Activated CD8-positive, alpha-beta memory T cell treated with anti-CD3 and anti-CD28 coated beads, Interleukin-2, amount 50 U/mL, for 24 hours (primary cell): ENCODE data around the gene ARL15.
"Not testable (repeated sequence)": the region's sequence is repeated elsewhere in the genome, so short reads cannot be mapped to it uniquely, and the experiment has no call there.

Source experiments
- DNase-seq: peaks from one replicate; pipeline ENCODE4 v3.0.0-alpha.2; 2020; ENCODE audit errors: extremely low read depth

The ARL15 gene

DNA sequence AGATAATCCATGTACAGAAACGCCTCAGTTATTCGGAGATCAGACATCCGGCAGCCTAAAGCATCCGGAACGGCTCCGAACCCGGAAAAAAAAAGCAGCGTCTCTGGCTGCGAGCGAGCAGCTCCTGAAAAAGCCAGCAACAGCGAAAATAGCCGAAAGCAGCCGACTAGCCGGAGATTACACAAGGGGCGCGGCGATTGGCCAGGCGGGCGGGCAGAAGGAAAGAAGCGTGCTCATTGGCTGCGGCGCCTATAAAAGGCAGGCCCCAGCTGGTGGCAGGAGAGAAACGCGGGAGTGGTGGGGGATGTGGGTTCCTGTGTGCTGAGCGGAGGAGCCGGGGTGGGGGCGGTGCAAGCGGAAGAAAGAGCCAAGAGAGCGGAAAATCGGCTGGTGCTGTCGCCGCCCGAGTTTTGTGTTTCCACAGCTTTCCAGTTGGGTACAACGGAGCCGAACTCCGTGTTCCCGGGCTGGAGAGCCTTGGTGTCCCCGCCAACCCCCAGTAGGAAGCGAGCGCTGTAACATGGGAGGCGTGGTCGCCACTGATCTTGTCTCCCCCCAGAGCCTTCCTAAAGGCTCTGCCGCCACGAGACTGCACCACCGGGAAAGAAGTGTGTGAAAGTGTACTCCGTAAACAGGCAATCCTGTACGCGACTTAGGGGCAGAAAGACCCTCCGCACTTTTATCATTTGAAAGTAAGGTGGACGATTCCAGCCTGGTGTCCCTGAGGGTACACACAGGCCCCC is at the start of gene ARL15:
TSS of gene ARL15 (minus strand) at position 141 of the 743 bp plus-strand sequence.
- DNase-seq = peak; percentile 94

DNA sequence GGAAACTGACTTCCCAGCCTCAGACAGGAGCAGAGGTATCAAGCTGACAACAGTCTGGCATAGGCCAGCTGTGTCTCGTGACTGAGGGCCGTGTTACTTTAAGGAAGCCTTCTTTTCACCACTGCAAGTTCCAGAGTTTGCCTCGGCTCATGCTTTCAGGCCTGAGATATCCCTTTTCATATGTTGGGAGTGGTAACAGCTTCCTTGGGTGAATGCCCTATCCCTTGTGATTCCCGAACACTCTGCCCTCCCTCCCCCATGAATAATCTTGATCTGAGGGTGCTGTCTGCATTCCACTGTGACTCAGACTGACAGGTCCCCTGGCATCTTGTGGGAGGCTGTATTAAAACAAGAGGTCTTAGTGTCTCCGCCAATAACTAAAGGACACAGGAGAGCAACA is 49.7 kb upstream of the ARL15 start:
- DNase-seq = no peak

DNA sequence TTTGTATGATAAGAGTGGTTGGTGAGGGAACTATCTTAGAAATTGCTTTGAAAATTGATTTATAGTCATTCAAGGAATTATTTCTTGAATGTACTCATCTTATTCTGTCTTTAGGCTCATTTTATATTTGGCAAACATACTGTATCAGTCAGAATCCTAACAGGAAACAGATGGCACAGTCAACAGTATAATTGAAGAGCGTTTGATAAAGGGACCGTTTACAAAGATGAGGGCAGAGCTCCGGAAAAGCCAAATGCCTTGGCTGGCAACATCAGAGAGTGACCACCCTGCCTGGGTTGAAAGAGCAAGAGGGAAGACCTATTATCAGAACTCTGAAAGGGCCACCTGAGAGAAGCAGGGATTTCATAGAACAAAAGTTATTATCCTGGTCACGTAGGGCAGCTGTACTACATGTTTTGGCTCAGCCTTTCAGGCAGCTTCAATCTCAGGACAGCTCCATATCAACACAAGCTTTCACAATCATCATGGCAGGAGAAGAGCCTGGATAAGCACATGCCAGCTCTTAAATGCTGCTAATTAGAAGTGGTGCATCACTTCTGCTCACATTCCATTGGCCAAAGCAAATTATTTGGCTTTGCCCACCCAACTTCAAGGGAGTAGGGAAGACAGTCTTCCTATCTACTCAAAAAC is 47.2 kb upstream of the ARL15 start:
- no peak for DNase-seq

DNA sequence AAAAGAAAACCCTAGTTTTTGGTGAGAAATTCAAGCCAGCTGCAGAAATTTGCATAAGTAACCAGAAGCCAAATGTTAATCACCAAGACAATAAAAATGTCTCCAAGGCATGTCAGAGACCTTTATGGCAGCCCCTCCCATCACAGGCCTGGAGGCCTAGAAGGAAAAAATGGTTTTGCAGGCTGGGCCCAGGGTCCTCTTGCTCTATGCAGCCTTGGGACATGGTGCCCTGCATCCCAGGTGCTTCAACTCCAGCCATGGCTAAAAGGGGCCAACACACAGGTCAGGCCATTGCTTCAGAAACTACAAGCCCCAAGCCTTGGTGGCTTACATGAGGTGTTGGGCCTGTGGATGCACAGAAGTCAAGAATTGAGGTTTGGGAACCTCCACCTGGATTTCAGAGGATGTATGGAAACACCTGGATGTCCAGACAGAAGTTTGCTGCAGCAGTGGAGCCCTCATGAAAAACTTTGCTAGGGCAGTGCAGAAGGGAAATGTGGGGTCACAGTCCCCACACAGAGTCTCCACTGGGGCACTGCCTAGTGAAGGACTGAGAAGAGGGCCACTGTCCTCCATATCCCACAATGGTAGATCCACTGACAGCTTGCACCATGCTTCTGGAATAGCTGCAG is 43.7 kb upstream of the ARL15 start:
- not testable (repeated sequence) for DNase-seq

DNA sequence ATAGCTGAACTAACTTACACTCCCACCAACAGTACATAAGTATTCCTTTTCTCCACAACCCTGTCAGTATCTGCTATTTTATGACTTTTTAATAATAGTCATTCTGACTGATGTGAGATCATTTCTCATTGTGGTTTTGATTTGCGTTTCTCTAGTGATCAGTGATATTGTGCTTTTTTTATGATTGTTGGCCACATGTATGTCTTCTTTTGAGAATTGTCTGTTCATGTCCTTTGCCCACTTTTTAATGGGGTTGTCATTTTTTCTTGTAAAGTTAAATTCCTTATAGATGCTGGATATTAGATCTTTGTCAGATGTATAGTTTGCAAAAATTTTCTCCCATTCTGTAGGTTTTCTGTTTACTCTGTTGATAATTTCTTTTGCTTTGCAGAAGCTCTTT is 42.2 kb upstream of the ARL15 start:
- not testable (repeated sequence) for DNase-seq

DNA sequence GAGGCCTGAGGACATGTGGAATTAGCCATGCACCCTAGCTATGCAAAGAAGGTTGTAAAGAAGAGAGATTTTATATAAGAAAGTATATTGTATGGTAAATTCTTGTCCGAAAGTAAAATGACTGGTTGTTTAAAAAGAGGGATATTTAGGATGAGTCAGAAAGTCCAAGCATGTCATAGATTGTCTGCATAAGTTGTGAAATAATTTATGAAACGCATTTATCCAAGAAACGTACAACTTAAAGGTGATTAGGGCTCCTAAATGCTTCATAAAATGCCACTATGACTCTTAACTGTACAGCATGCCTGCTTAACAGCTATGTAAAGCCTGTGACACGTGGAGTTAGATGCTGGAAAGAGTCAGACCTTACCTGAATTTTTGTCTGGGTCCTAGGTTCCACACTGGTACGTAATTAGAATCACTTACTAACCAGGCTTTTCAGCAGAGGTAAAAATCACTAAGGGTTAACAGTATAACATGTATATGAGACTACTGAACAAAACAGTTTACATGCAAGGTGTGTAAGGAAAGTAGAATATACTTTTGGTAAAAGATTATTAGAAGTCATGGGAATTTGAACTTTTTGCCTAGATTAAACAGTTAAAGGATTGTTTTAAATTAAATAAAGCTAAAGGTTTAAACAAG is 37.0 kb upstream of the ARL15 start:
- no peak for DNase-seq

DNA sequence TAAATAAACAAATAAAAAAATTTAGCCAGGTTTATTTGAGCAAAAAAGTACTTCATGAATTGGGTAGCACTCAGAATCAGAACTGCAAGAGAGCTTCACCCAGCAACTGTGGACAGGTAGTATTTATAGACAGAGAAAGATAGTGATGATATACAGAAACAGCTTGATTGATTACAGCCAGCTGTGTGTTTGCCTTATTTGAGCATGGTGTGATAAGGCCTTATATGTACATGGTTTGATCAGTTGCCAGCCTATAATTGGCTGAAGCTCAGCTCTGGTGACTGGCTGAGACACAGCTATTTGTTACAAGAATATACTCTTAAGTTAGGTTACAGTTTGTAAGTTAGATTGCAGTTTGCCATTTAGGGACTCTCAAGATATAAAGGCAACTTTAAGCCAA is 34.3 kb upstream of the ARL15 start:
- DNase-seq = no peak

DNA sequence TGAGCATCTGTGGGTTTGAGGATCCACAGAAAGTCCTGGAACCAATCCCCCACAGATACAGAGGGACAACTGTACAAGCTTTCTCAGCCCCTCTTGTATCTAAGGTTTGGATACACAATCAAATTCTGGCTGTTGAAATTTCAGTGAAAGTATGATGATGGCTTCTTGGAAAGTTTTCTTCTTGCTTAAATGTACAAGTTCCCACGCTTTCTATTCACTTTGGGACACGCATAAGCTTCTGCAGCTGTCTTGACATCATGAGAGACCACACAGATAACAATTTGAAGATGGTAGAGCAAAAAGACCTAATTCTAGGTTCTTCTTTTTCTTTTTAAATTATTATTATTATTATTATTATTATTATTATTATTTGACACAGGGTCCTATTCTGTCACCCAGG is 31.6 kb upstream of the ARL15 start:
- DNase-seq = no peak

DNA sequence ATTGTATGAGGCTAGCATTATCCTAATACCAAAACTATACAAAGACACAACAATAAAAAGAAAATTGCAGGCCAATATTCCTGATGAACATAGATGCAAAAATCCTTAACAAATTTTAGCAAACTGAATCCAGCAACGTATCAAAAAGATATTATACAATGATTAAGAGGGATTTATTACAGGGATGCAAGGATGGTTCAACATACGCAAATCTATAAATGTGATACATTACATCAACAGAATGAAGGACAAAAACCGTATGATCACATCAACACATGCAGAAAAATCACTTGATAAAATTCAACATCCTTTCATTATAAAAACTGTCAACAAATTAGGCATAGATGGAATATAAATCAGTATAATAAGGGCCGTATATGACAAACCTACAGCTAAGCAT is 27.1 kb upstream of the ARL15 start:
- DNase-seq = no peak

DNA sequence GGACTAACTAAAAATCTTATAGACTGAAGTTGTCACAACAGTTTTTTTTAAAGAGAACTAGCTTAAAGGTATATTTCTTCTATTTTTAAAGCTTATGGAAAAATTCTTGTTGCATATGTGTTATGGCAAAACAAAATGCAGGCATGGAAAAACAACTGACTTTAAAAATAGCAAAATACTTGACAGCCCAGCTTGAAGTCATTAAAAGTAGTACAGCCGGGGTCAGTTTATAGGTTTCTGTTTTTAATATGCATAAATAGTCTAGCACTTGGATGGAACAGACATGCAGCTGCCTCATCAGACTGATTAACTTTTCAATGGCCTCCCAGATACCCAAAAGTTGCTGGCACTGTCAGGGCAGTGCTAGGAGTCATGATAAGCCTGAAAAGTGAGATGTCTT is 22.3 kb upstream of the ARL15 start:
- DNase-seq = no peak

DNA sequence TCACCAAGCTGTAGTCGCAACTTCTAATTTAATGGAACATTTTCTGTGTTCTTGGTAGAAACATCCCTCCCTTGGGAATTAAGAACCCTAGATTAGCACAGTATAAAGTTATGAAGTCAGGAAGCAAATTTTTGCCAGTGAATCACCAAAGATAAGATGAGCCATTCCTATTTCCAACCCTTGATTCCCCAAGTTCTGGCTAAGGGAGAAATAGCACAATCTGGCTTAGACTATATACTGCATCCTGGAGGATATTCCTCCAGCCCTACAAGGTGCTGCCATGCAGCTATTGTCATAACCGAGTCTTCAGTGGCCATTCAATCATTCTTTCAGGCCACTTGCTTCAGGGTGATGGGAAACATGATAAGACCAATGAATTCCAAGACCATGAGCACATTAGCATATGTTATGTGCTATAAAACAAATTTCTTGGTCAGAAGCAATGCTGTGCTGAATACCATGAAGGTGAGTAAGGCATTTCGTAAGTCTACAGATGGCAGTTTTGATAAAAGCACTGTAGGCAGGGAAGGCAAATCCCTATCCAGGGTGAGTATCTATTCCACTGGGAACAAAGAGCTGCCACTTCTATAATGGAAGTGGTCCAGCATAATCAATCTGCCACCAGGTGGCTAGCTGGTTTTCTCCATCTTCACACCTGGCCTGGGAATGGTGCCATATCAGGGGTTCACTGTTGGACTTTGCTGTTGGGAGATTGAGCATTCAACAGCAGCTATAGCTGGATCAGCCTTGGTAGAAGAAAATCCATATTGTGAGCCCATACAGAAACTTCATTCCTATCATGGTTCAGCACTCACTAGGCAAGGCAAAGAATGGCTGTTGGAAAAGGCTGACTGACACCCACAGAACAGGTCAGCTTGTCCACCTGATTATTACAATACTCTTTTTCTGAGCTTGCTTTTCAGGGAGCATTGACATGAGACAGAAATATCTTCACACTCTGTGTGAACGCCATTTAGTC is 19.6 kb upstream of the ARL15 start:
- no peak for DNase-seq

DNA sequence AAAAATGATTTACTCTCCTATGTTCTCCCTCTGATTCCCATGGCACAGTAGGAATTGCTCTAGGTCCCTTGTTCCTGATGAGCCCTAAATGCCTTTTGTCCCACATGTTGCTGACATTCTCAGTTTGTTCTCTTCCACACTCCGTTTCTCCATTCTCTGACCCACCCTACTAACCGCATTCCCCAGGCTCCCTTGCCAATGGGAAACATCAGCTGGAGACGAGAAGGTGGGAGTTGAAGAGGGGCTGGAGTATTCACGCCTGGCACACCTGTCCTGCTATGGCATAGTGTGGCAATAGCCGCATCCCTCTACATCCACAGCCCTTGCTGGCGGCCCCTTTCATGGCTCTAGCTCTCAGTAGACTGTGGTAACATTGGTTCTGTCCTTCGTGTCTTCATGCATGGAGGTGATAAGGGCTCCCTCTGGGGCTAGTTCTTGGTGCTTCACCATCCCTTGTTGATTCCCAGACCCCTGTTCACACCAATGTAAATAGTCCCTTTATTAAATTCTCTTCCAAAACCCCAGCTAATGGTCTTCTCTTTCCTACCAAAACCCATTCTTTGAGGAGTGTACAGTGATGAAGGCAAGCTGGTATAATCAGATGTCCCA is 16.4 kb upstream of the ARL15 start:
- DNase-seq = no peak

DNA sequence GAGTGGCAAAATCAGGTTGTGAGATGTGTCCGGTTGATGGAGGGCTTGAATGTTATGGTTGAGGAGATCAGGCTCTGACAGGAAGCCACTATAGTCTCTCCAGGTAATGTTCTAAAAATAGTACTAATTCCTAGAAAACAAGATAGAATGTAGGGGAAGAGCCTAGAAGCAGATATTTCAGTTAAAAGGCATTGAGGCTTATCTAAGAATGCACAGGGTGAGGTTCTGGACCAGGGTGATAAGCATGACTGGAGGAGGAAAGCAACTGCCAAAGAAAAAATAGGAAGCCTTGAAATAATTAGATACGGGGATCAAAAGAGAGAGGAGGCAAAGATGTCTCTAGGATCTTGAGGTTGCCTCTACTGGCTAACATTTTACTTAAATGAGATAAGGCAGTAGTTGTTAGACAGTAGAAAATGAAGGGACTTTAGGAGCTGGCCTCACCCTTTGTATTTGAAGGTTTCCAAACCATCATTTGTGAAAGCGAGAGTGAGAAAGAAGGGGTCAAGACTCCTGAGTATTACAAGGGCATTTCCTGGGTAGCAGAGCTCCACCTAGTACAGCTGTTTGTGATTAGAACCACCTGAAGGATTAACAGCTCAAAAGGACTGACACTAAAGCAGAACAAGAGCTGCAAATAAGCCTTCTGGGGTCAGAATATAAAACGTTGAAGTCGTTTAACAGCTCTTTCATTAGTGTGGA is 15.4 kb upstream of the ARL15 start:
- DNase-seq = no peak

DNA sequence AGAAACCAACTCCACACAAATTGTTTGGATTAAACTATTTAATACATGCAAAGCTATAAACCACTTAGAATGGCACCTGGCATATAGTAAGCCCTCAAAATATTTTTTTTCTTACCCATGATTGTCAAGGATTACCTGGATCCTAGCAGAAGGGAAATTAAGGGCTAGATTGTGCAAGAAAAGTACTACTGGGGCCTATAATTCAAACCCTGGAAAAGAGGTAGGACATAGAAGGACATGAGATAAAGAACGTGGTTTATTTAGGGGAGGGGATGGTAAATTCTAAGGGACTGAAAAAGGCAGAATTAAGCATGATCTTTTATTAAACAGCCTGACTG is 14.9 kb upstream of the ARL15 start:
- DNase-seq = no peak

DNA sequence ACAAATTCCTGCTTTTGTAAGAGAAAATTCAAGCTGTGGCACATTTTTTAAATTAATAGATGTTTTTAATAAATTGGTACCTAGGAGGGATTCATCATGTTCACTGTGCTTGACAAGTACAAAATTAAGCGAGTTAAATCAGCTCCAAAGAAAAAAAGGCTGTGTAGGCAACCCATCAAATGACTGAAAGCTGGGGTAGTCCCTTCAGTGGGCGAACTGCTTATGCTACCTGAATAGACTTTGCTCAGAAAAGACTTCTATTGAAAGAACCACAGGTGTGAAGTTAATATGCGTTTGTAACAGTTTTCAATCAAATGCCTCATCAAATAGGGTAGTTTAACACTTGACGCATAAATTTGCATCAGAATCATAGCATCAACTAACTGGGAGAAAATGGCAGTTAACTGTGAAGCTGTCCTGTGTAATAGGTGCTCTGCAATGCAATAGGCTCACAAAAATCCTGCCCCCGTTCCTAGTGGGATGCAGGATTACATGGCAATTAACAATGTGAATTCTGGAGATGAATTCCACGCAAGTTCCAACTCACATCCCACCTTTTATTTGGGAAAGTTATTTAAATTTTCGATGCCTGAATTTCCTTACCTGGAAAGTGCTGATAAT is 14.4 kb upstream of the ARL15 start:
- no peak for DNase-seq

DNA sequence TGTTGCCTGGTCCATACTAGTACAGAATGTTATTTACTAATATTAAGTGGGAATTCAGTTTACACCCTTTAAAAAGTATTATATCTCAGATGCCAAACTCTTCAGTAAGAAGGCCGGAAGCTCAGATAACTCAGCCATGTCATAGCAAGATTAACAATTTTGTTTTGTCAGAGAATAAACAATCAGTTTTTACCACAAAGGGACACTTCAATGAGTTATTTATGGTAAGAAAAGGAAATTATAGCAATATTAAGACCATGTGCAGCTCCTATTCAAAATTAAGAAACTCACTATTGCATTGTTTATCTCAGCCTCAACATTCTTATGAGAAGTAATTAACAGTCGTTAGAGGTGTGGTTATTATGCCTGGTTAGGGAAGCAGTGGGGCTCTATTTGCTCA is 13.1 kb upstream of the ARL15 start:
- DNase-seq = no peak

DNA sequence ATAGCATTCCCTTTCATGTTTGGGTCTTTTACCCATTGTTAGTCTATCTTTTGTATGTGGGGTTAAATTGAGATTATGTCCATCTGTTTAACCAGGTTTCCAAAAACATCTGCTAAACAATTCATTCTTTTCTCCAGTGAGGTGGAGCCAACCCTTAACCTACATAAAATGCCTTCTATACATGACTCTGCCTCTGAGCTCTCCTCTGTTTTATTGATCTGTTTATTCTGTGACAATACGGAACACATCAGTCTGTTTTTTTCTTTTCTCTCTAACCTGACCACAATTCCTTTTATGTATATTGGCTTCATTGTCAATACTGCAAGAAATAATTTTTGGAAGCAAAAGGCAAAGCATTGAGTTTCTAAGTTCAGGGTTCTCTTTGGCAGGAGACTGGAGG is 9.9 kb upstream of the ARL15 start:
- no peak for DNase-seq

DNA sequence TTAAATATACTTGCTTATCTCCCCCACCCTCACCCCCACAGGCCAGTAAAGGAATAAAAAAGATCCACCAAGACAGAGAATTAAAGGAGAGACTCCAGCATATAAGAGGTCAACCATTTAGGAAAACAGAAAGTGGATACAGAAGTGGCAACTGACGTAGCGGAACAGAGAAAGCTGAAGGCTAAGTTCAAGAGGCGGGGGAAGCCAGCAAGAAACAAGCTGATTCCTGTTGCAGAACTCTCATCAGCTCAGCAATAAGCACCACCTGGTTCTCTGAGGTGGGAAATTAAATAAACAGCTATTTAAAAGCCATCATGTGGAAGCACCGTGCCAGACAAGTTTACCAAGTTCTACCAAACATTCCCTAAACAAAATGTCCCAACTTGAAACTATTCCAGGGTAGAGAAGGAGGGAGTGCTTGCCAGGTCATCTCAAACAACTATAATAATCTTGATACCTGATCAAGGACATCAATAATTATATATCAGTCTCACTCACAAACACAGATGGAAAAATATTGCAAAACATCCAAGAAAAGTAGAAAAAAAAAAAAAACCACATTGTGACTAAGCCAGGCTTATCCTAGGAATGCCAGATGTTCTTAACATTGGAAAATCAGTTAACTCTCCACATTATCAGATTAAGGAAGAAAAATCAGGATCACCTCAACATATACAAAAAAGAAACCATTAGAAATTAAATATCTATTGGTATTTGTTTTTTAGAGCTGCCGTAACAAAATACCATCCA is 7.3 kb upstream of the ARL15 start:
- no peak for DNase-seq

DNA sequence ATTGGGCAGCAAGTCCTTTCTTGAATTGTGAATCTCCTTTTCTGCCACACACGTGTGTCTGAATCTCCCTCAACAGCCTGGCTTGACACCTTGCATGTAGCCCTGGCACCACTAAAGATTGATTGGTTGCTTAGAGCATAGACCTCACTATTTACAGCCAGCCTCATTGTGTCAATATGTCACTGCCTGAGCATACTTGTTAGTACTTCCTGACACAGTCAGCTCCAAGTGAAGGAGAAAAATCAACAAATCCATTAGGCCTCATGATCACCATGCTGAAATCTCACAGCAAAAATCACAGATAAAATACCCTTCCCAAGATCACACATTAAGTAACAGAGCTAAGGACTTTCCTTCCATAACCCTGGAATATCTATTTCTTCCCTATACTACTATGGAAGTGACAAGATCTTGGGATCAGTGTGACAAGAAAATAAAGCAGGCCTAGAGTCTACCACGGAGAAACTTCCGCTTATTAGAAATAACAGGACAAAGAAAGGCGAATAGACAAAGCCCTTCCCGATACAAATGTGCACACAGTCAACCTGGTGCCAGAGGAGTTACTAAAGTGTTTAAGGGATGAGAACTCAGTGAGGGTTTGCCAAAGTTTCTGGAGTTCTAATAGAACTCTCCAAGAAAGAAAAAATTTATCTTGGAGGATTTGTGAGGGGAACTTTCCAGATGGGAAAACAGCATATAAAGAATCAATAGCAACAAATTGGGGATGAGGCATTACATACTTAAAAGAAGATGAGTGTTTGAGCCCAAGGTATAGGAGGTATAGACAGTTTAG is 5.6 kb upstream of the ARL15 start:
- no peak for DNase-seq
